Measurements from ENCODE around the gene RUNDC3A. TPM values are rescaled to one million over a fixed set of nuclear protein-coding genes. Genes with fewer than 3 reads are reported as not detected.

RUNDC3A gene
- total RNA-seq, 1 experiment from 2014 or later, result 5.2 TPM

- ChIA-PET CTCF (interaction anchor here (0.6 to 7.8 kb wide), 7 partner anchors 13 to 1499 kb away, joined by 3 to 102 read pairs (median 4); partner anchors contain the start of genes AOC3, ATXN7L3, FAM171A2 and TMUB2), POLR2A (no interaction called here)
- Mint-ChIP-seq H3K27me3 (ENCODE audit: low read depth) (peaks cover 5% of the 10 kb centered on the region; the same call in 1 of the 2 replicates), H3K4me1 (peaks cover 10% of the 10 kb centered on the region), H3K27ac (no peak overlapping the region), H3K36me3 (no peaks in the 10 kb centered on the region), H3K9me3 (no peaks in the 10 kb centered on the region), H3K4me3 (no peak overlapping the region)
- no peak for TF ChIP-seq USF1 (CRISPR knock-in tag; IDR thresholded peaks at IDR 0.05)
- no peak for TF ChIP-seq ZNF263 (CRISPR knock-in tag; IDR thresholded peaks at IDR 0.05; ENCODE audit: low read depth)
- no peak for TF ChIP-seq KAT7 (CRISPR knock-in tag; IDR thresholded peaks at IDR 0.05; ENCODE audit: borderline replicate concordance)
- no peak for TF ChIP-seq GABPB1 (CRISPR knock-in tag; IDR thresholded peaks at IDR 0.05)
- no peak for TF ChIP-seq RELA (CRISPR knock-in tag; IDR thresholded peaks at IDR 0.05; ENCODE audit: borderline replicate concordance)
- ATAC-seq, result no peak
- no peak for DNase-seq (ENCODE audit: low spot score)
Observed at GRCh38 chr17:44349553-44350070, 41.2 kb downstream of the RUNDC3A start.

- ChIA-PET POLR2A (no interaction called here), CTCF (interaction anchor here (0.8 to 7.8 kb wide), 18 partner anchors 12 to 227 kb away, joined by 3 to 102 read pairs (median 4); partner anchors contain the start of genes ASB16, ATXN7L3, FAM171A2 and HDAC5)
- Mint-ChIP-seq H3K4me3 (no peak overlapping the region), H3K4me1 (peaks cover 14% of the 10 kb centered on the region), H3K36me3 (no peaks in the 10 kb centered on the region), H3K9me3 (no peaks in the 10 kb centered on the region), H3K27me3 (ENCODE audit: low read depth) (peaks cover 3% of the 10 kb centered on the region; the same call in 1 of the 2 replicates), H3K27ac (no peak overlapping the region)
- TF ChIP-seq CTCF (IDR thresholded peaks at IDR 0.05), result peak; percentile 69
- TF ChIP-seq ZNF317 (CRISPR knock-in tag; IDR thresholded peaks at IDR 0.05; ENCODE audit: borderline replicate concordance, low read depth), result no peak
- peak; percentile 68 for ATAC-seq
- DNase-seq (ENCODE audit: low spot score), result peak; percentile 82
Observed at GRCh38 chr17:44350733-44351226, 42.4 kb downstream of the RUNDC3A start.

- no peaks in the 10 kb centered on the region for H3K36me3 Mint-ChIP-seq
- peaks cover 9% of the 10 kb centered on the region for H3K4me1 Mint-ChIP-seq
- no peak for ATAC-seq
- no peak for DNase-seq (ENCODE audit: low spot score)
- CTCF ChIA-PET, result interaction anchor here (0.8 to 7.8 kb wide), 11 partner anchors 11 to 228 kb away, joined by 3 to 102 read pairs (median 5); partner anchors contain the start of genes ASB16, FAM171A2 and HDAC5
- no peak overlapping the region for H3K27ac Mint-ChIP-seq
- H3K27me3 Mint-ChIP-seq (ENCODE audit: low read depth), result peaks cover 3% of the 10 kb centered on the region; the same call in 1 of the 2 replicates
- H3K9me3 Mint-ChIP-seq, result no peaks in the 10 kb centered on the region
- H3K4me3 Mint-ChIP-seq, result no peak overlapping the region
- POLR2A ChIA-PET, result interaction anchor here (0.5 kb wide), 1 partner anchor 131 kb away, joined by 3 read pairs; no protein-coding TSS in a partner anchor
- TF ChIP-seq ESRRA (CRISPR knock-in tag; IDR thresholded peaks at IDR 0.05; ENCODE audit: borderline replicate concordance), result no peak
- TF ChIP-seq ATF6 (CRISPR knock-in tag; IDR thresholded peaks at IDR 0.05), result no peak
- TF ChIP-seq GTF2I (CRISPR knock-in tag; conservative IDR thresholded peaks at IDR 0.05), result no peak
- TF ChIP-seq ZNF532 (CRISPR knock-in tag; IDR thresholded peaks at IDR 0.05; ENCODE audit: borderline replicate concordance), result no peak
- no peak for TF ChIP-seq E2F4 (CRISPR knock-in tag; IDR thresholded peaks at IDR 0.05; ENCODE audit: borderline replicate concordance, low read depth)
- TF ChIP-seq JAZF1 (CRISPR knock-in tag; IDR thresholded peaks at IDR 0.05), result no peak
- TF ChIP-seq IRF1 (CRISPR knock-in tag; IDR thresholded peaks at IDR 0.05), result no peak
- TF ChIP-seq MYBL2 (CRISPR knock-in tag; IDR thresholded peaks at IDR 0.05), result no peak
- TF ChIP-seq E2F1 (CRISPR knock-in tag; IDR thresholded peaks at IDR 0.05), result no peak
- TF ChIP-seq SMAD3 (CRISPR knock-in tag; IDR thresholded peaks at IDR 0.05; ENCODE audit: borderline replicate concordance), result no peak
- no peak for TF ChIP-seq CREB1 (CRISPR knock-in tag; IDR thresholded peaks at IDR 0.05)
Observed at GRCh38 chr17:44351464-44351863, 43.1 kb downstream of the RUNDC3A start.

All from WTC11 (cell line).